Subcutaneous adipose tissue (tissue), 4 donors: ENCODE measurements around the gene POLR2E. TPM values are rescaled to one million over a fixed set of nuclear protein-coding genes. Genes with fewer than 3 reads are reported as not detected.

Experiments
- CTCF ChIP-seq: fragments of 450-650 bp; IDR thresholded peaks from one replicate; pipeline ENCODE4 v1.5.1; 2016; ENCODE audit warnings: low read depth, mild to moderate bottlenecking, control low read depth, antibody characterized with exemption, moderate library complexity
- total RNA-seq, 4 donors: library from RNA; depleted of rRNA; stranded (reverse); fragments of >200 nt; gene quantifications; one replicate each; pipeline ENCODE4 v1.1.0, GENCODE V29; 2016

Gene POLR2E
- total RNA-seq, 4 donors from 2014 or later: 81.8 to 302 (median 127) TPM

DNA sequence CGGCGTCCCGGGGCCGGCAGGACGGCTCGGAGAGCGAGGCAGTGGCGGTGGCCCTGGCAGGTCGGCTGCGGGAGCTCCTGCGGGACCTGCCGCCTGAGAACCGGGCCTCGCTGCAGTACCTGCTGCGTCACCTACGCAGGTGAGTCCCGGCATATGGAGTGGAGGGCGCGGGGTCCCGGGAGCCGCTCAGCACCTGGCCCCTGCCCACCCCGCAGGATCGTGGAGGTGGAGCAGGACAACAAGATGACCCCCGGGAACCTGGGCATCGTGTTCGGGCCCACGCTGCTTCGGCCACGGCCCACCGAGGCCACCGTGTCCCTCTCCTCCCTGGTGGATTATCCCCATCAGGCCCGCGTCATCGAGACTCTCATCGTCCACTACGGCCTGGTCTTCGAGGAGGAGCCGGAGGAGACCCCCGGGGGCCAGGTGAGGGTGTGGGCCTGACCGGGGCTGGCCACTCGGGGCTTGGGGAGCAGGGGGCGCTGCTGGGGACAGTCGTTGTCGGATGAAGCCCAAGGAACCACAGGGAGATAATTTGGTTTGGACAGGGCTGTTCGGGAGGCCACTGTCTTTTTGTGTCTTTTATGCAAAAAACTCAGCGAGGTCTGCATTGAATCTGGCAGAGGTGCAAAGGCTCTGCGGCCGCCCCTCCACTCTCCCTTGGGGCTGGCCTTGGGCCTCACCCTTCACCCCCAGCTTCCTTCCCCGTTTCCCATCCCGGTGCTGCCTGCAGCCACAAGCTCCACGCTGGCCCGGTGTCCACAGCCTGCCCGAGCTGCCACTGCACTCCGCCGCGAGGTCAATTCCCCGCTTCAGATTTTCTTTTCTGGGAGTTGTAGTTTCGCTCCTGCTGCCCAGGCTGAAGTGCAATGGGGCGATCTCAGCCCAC lies 12.0 kb downstream of the POLR2E start:
- no peak for TF ChIP-seq CTCF

- no peak for TF ChIP-seq CTCF
Observed at GRCh38 chr19:1082165-1082927, 12.8 kb downstream of the POLR2E start.

DNA sequence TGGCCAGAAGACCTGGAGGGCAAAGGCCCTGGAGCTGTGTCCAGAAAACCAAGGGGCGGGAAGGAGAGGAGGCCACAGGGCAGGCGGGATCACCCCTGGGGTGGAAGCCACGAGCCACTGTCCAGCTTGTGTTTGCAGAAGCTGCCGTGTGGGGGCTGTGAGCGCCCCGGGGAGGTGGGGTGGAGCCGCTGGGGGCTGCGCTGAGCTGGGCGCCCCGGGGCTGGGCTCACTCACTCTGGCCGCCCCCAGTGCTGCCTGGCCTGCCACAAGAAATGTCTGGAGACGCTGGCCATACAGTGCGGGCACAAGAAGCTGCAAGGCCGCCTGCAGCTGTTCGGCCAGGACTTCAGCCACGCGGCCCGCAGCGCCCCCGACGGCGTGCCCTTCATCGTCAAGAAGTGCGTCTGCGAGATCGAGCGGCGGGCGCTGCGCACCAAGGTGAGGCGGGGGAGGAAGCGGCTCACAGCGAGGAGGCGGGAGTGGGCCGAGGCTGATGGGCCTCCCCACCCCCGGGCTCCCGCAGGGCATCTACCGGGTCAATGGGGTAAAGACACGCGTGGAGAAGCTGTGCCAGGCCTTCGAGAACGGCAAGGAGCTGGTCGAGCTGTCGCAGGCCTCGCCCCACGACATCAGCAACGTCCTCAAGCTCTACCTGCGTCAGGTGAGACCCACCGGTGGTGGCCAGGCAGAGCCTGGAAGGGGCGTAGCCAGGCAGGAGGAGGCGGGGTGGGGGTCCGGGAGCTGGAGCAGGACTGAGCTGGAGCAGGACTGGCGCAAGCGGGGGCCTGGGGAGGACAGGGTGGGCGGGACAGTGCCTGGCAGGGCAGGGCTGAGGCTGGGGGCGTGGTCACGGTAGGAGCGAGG lies 13.6 kb downstream of the POLR2E start:
- TF ChIP-seq CTCF: no peak

DNA sequence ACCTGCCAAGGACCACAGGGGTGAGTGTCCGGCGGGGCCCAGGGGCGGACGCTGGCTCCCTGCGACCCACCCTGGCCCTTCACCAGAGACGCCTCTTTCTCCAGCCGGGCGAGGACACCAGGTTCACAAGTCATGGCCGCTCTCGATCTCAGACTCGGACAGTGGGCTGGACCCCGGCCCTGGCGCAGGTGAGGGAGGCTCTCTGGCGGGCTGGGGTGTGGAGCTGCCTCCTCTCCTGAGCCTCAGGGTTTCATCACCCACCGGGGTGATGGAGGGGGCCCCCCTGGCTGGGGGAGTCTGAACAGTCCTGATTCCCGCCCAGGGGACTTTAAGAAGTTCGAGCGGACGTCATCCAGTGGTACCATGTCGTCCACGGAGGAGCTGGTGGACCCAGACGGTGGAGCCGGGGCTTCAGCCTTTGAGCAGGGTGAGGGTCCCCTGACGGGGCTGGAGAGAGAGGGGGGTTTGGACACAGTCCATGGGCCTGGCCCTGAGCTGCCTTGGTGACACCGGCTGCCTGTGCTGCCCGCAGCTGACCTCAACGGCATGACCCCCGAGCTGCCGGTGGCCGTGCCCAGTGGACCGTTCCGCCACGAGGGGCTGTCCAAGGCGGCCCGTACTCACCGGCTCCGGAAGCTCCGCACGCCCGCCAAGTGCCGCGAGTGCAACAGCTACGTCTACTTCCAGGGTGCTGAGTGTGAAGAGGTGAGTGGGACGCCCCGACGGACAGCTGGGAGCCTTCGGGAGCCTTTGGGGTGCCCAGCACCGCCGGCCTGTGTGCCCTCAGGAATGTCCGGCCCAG lies 14.6 kb downstream of the POLR2E start:
- TF ChIP-seq CTCF: no peak

- TF ChIP-seq CTCF: no peak
Observed at GRCh38 chr19:1079566-1080111, 15.5 kb downstream of the POLR2E start.

DNA sequence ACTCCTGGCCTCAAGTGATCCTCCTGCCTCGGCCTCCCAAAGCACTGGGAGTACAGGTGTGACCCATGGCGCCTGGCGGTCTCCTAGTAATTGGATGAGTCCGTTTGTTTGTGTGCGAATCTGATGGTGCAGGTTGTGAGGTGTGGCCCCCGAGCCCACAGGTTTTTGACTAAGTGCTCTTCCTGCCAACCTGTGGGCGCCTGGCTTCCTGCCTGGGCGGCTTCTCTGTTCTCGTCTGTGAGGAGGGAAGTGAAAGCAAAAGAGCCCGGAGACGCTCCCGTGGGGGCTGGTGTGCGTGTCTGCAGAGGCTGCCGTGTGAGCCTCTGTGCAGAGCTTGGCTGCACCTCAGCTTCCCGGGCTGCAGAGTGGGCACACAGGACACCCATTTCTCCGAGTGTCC lies 18.2 kb downstream of the POLR2E start:
- TF ChIP-seq CTCF: no peak
